Activated CD8-positive, alpha-beta memory T cell treated with anti-CD3 and anti-CD28 coated beads for 36 hours (primary cell): Measurements from ENCODE around the gene BAIAP2. TPM values are rescaled to one million over a fixed set of nuclear protein-coding genes. Genes with fewer than 3 reads are reported as not detected.

Source experiments
- CTCF ChIA-PET: fragments of 350-600 bp; sonication (Branson Sonifier 250); formaldehyde crosslinking; loops from one replicate; lab custom pipeline; 2021; ENCODE audit warnings: antibody characterized with exemption; lab: Charles Lee
- POLR2A ChIA-PET: fragments of 350-600 bp; sonication (Branson Sonifier 250); formaldehyde crosslinking; loops from one replicate; lab custom pipeline; 2021; ENCODE audit warnings: antibody characterized with exemption; lab: Charles Lee
- total RNA-seq, 2 experiments: library from RNA; stranded (reverse); gene quantifications; one replicate each; pipeline ENCODE4 v1.2.3, GENCODE V29; 2021

The BAIAP2 gene
- total RNA-seq, 2 experiments from 2014 or later: 5.8 to 6.3 TPM

GRCh38 chr17:81161972-81162371, 127.0 kb downstream of the BAIAP2 start:
- ChIA-PET POLR2A (no interaction called here), CTCF (no interaction called here)

GRCh38 chr17:81162491-81162890, 127.5 kb downstream of the BAIAP2 start:
- POLR2A ChIA-PET: no interaction called here
- CTCF ChIA-PET: no interaction called here

GRCh38 chr17:81163051-81163695, 128.2 kb downstream of the BAIAP2 start:
- POLR2A ChIA-PET: no interaction called here
- CTCF ChIA-PET: no interaction called here

GRCh38 chr17:81163703-81164370, 128.9 kb downstream of the BAIAP2 start:
- POLR2A ChIA-PET: no interaction called here
- CTCF ChIA-PET: no interaction called here

- CTCF ChIA-PET: no interaction called here
These were observed 129.7 kb downstream of the BAIAP2 start for GRCh38 chr17:81164371-81165245.

GRCh38 chr17:81165246-81166032, 130.5 kb downstream of the BAIAP2 start, which contains the start of gene PVALEF:
Gene PVALEF (plus strand): TSS chr17:81165507. CDS start chr17:81181227, 15,720 bp downstream.
- ChIA-PET POLR2A (no interaction called here), CTCF (no interaction called here)

More at GRCh38 chr17:81164371-81165245, 129.7 kb downstream of the BAIAP2 start:
- POLR2A ChIA-PET: no interaction called here

GRCh38 chr17:81166033-81166492, 131.1 kb downstream of the BAIAP2 start, which contains the start of gene AATK:
Gene AATK (minus strand): TSS chr17:81166221. CDS start chr17:81165992, 229 bp downstream.
- ChIA-PET POLR2A (no interaction called here), CTCF (no interaction called here)

Other genes starting within 250 kb of the BAIAP2 start
- gene CHMP6, start 43.3 kb upstream of the BAIAP2 start, total RNA-seq: 10 to 100 TPM; 25.6 TPM
- gene PVALEF, start 130.4 kb downstream of the BAIAP2 start, total RNA-seq: not detected
- gene AATK, start 131.1 kb downstream of the BAIAP2 start, total RNA-seq: under 1 TPM; 0.15 to 0.38 TPM
- 10 to 100 TPM; 12.9 to 13.8 TPM for gene CEP131, start 187.8 kb downstream of the BAIAP2 start, total RNA-seq
- gene TEPSIN, start 203.9 kb downstream of the BAIAP2 start, total RNA-seq: 10 to 100 TPM; 30.2 to 36.0 TPM
- 100 to 1,000 TPM; 107 to 122 TPM for gene NDUFAF8, start 204.2 kb downstream of the BAIAP2 start, total RNA-seq